ENCODE results near the gene C19orf33.

Gene C19orf33

DNA sequence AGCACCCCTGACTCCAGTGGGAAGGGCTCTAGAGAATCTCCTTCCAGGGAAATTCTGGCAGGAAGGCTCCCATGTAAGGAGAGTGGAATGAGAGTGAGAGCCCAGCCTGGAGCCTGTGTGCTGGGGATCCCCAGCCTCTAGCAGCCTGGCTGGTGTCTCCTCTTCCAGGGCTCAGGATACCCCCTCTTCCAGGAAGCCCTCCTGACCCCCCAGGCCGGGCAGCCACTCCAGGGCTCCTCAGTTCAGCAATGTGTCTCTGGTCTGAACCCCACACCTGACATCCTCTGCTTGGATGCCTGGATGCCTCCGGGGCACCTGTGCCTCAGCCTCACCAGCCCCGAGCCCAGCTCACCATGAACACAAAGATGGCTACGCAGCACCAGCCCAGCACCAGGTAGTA lies 3.0 kb downstream of the C19orf33 start:
- Mint-ChIP-seq H3K4me3 (no peak overlapping the region), H3K27ac (ENCODE audit: low read depth) (no peak overlapping the region), H3K36me3 (ENCODE audit: insufficient read depth) (peaks cover 5% of the 10 kb centered on the region), H3K27me3 (no peaks in the 10 kb centered on the region), H3K4me1 (peaks cover 5% of the 10 kb centered on the region), H3K9me3 (no peaks in the 10 kb centered on the region)
- ATAC-seq (replicated peaks; ENCODE audit: extremely low read depth, poor library complexity, severe bottlenecking): no peak
- no peak for DNase-seq (ENCODE audit: low spot score in 2 of 2)

DNA sequence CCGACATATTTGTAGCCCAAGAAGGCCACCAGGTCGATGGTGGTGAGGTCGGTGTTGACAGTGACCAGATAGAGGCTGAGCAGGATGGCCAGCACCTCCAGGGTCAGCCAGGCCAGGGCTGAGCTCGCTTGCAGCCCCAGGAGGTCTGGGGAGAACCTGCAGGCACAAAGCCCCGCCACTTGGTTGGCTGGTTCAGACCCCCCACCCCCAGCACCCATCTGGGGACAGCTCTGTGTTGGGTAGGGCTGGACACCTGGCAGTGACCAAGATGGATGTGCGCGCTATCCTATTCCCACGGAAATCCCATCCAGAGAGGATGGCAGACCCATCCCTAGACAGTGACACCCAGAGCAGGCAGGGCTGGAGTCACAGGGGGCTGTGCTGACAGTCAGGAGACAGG lies 3.5 kb downstream of the C19orf33 start:
- Mint-ChIP-seq H3K27me3 (no peaks in the 10 kb centered on the region), H3K27ac (ENCODE audit: low read depth) (no peak overlapping the region), H3K36me3 (ENCODE audit: insufficient read depth) (peaks cover 5% of the 10 kb centered on the region), H3K4me1 (peaks cover 5% of the 10 kb centered on the region), H3K4me3 (no peak overlapping the region), H3K9me3 (no peaks in the 10 kb centered on the region)
- no peak for DNase-seq (ENCODE audit: low spot score in 2 of 2)
- no peak for ATAC-seq (replicated peaks; ENCODE audit: extremely low read depth, poor library complexity, severe bottlenecking)

DNA sequence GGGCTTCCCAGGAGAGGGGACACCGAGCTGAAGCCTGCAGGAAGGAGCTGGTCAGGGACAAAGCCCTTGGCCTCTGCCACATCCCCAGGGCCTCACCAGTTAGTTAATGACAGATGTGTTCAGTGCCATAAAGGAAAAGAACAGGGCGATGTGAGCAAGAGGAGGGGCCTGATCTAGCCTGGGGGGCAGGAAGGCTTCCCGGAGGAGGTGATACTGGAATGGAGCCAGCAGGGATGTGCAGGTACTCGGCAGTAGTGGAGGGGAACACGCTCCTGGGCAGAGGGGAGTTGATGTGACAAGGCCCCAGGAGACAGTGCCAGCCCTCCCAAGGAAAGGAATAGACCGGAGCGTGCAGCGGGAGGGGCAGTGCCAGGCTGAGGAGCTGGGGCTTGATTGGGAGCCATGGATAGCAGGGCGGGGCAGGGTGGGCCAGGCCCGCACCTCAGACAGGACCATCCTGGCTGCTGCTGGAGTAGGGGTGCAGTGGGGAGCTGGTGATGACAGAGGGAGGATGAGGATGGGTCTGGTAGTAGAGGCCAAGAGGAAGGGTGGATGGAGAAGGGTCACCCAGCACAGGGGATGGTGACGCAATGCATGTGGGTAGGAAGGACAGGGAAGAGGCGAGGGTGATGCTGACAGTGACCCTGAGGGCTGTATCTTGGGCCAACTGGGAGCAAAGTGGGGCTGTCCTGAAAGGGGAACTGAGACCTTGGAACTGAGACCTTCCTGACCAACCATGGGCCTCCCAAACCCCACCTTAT lies 4.1 kb downstream of the C19orf33 start:
- ATAC-seq (replicated peaks; ENCODE audit: extremely low read depth, poor library complexity, severe bottlenecking) (no peak), DNase-seq (ENCODE audit: low spot score in 2 of 2) (no peak)
- Mint-ChIP-seq H3K4me1 (peaks cover 5% of the 10 kb centered on the region), H3K9me3 (no peaks in the 10 kb centered on the region), H3K4me3 (no peak overlapping the region), H3K27ac (ENCODE audit: low read depth) (no peak overlapping the region), H3K27me3 (no peaks in the 10 kb centered on the region), H3K36me3 (ENCODE audit: insufficient read depth) (peaks cover 6% of the 10 kb centered on the region)

DNA sequence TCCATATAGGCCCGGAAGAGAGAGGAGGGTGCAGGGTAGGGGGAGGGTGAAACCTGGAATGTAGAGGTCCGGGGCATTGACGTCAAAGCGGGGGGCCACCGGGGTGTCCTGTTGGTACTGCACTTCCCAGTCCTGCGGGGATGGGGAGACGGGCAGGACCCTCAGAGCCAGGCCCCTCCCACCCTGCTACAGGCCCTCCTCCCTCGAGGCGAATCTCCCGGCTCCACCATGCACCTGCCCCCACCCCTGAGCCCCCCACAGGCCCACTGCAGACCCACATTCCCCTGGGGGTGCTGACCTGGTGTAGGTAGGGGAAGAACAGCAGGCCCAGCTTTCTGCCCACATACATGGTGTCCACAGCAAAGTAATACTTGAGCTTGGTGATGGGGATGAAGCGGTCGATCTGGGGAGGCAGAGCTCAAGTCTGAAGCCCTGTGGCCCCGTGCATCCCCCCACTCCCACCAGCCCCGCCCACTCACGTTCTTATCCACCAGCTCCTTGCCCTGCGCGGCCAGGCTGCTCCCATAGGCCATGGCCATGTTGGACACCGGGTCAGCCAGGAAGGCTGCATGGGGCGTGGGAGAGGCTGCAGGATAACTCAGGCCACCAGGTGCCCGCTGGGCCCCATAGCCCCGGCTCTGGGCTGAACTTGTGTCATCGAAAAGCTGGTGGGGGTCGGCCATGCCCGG lies 5.0 kb downstream of the C19orf33 start:
- Mint-ChIP-seq H3K36me3 (ENCODE audit: insufficient read depth) (peaks cover 9% of the 10 kb centered on the region), H3K9me3 (no peaks in the 10 kb centered on the region), H3K27me3 (no peaks in the 10 kb centered on the region), H3K4me1 (peaks cover 10% of the 10 kb centered on the region), H3K4me3 (no peak overlapping the region), H3K27ac (ENCODE audit: low read depth) (no peak overlapping the region)
- ATAC-seq (replicated peaks; ENCODE audit: extremely low read depth, poor library complexity, severe bottlenecking) (no peak), DNase-seq (ENCODE audit: low spot score in 2 of 2) (no peak)

- ATAC-seq (replicated peaks; ENCODE audit: extremely low read depth, poor library complexity, severe bottlenecking) (no peak), DNase-seq (ENCODE audit: low spot score in 2 of 2) (no peak)
- Mint-ChIP-seq H3K36me3 (ENCODE audit: insufficient read depth) (peaks cover 9% of the 10 kb centered on the region), H3K9me3 (no peaks in the 10 kb centered on the region), H3K27me3 (no peaks in the 10 kb centered on the region), H3K4me3 (no peak overlapping the region), H3K27ac (ENCODE audit: low read depth) (no peak overlapping the region), H3K4me1 (peaks cover 10% of the 10 kb centered on the region)
Observed at GRCh38 chr19:38309615-38310278, 5.7 kb downstream of the C19orf33 start.

- Mint-ChIP-seq H3K27ac (ENCODE audit: low read depth) (no peak overlapping the region), H3K27me3 (no peaks in the 10 kb centered on the region), H3K4me3 (no peak overlapping the region), H3K9me3 (no peaks in the 10 kb centered on the region), H3K4me1 (peaks cover 14% of the 10 kb centered on the region), H3K36me3 (ENCODE audit: insufficient read depth) (peaks cover 9% of the 10 kb centered on the region)
- ATAC-seq (replicated peaks; ENCODE audit: extremely low read depth, poor library complexity, severe bottlenecking): no peak
- DNase-seq (ENCODE audit: low spot score in 2 of 2): no peak
Observed at GRCh38 chr19:38310279-38310670, 6.2 kb downstream of the C19orf33 start.

DNA sequence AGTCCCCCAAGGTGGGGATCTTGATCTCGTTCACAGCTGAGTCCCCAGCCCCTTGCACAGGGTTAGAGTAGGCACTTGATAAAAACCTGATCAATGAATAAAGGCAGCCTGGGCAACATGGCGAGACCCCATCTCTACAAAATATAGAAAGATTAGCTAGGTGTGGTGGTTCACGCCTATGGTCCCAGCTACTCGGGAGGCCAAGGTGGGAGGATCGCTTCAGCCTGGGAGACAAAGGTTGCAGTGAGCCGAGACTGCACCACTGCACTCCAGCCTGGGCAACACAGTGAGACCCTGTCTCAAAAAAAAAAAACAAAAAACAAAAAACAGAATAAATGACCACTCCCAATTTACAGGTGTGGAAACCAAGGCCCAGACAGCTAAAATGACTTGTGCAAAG lies 6.9 kb downstream of the C19orf33 start:
- no peak overlapping the region for H3K27ac Mint-ChIP-seq (ENCODE audit: low read depth)
- H3K27me3 Mint-ChIP-seq: no peaks in the 10 kb centered on the region
- H3K4me1 Mint-ChIP-seq: peaks cover 16% of the 10 kb centered on the region
- H3K36me3 Mint-ChIP-seq (ENCODE audit: insufficient read depth): peaks cover 10% of the 10 kb centered on the region
- ATAC-seq (replicated peaks; ENCODE audit: extremely low read depth, poor library complexity, severe bottlenecking): no peak
- no peaks in the 10 kb centered on the region for H3K9me3 Mint-ChIP-seq
- no peak overlapping the region for H3K4me3 Mint-ChIP-seq
- no peak for DNase-seq (ENCODE audit: low spot score in 2 of 2)

DNA sequence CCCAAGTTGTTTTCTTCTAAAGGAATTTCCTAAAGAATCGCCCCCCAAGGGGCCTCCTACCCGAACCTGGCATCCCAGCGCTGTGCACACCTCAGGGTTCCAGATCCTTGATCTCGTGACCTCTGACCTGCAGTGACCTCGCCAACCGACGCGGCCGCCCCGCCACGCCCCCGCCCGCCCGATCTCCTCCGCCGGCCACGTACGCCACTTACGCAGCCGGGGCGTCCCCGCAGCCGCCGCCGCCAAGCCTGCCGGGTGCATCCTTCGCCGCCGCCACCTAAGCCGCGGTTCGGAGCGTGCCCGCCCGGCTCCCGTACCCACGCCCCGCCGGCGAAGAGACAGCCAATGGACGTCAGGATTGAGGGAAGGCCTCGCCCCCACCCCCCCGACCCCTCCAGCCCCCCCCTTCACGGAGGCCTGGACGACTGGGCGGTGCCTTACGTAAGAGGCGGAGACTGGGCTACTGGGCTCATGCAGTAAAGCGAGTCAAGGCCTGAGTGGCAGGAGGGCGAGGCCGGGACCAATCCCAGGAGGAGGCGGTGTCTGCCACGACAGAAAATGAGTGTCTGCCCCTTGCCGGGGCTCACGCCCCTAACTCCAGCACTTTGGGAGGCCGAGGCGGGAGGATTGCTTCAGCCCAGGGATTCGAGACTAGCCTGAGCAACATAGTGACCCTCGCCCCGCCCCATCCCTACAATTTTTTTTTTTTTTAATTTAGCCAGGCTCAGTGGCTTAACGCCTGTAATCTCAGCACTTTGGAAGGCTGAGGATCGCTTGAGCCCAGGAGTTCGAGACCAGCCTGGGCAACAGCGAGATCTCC lies 11.8 kb downstream of the C19orf33 start, which contains the start of gene YIF1B:
Gene YIF1B, minus strand, starts transcription at position 291 of the 820 bp plus-strand sequence. Its CDS starts 30 bp downstream, at position 261.
- peaks cover 45% of the 10 kb centered on the region for H3K4me1 Mint-ChIP-seq
- H3K36me3 Mint-ChIP-seq (ENCODE audit: insufficient read depth): peaks cover 11% of the 10 kb centered on the region
- no peaks in the 10 kb centered on the region for H3K27me3 Mint-ChIP-seq
- peak within 1 kb of the TSS; percentile 79 for H3K4me3 Mint-ChIP-seq
- no peaks in the 10 kb centered on the region for H3K9me3 Mint-ChIP-seq
- peak within 1 kb of the TSS; percentile 91 for H3K27ac Mint-ChIP-seq (ENCODE audit: low read depth)
- DNase-seq (ENCODE audit: low spot score in 2 of 2): peak; percentile 89 to 95
- peak; percentile 88 for ATAC-seq (replicated peaks; ENCODE audit: extremely low read depth, poor library complexity, severe bottlenecking)

DNA sequence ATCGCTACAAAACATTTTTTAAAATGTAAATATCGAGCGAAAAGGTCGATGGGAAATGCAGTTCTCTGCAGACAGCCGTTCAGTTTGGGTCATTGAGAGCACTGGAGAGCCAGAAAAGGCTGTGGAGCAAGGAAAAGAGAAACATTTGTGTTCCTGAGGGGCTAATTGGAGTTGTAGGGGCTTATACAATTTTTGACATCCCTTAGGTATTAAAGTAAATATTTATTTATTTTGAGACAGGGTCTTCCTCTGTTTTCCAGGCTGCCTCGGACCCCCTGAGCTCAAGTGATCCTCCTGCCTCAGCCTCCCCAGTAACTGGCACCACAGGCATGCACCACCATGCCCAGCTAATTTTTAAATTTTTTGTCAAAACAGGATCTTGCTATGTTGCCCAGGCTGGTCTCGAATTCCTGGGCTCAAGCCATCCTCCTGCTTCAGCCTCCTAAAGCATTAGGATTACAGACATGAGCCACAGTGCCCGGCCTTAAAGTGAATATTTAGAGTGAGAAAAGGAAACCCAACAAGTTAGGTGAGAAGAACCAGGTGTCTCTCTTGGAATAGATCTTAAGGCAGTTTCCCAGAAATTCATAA lies 12.5 kb downstream of the C19orf33 start:
- Mint-ChIP-seq H3K27me3 (no peaks in the 10 kb centered on the region), H3K4me1 (peaks cover 52% of the 10 kb centered on the region), H3K36me3 (ENCODE audit: insufficient read depth) (peaks cover 15% of the 10 kb centered on the region), H3K4me3 (peak overlapping the region; percentile 79), H3K9me3 (no peaks in the 10 kb centered on the region), H3K27ac (ENCODE audit: low read depth) (peak overlapping the region; percentile 91)
- DNase-seq (ENCODE audit: low spot score in 2 of 2) (no peak), ATAC-seq (replicated peaks; ENCODE audit: extremely low read depth, poor library complexity, severe bottlenecking) (peak; percentile 31)

DNA sequence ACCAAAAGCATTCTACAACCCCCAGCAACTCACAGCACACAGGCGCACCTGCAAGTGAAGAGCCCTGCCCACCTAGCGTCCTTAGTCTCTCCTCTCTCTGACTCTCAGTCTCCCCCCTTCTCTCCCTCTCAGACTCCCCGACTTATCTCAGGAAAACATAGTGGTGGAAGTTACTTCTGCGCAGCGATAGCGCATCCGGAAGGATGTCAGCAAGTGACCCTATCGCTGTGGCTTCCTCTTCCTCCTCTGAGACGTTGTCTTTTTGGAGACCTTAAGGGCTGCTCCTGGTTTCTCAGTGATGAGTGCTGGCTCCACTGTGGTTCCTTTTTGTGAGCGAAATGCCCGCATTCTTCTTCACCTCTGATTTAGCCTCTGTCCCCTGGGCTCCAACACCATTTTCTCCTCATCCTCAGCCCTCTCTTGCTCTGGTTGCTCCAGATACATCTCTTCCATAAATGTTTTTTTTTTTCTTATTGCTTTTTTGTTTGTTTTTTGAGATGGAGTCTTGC lies 13.1 kb downstream of the C19orf33 start:
- Mint-ChIP-seq H3K27me3 (no peaks in the 10 kb centered on the region), H3K4me3 (peak overlapping the region; percentile 79), H3K36me3 (ENCODE audit: insufficient read depth) (peaks cover 15% of the 10 kb centered on the region), H3K9me3 (no peaks in the 10 kb centered on the region), H3K27ac (ENCODE audit: low read depth) (peak overlapping the region; percentile 91), H3K4me1 (peaks cover 58% of the 10 kb centered on the region)
- ATAC-seq (replicated peaks; ENCODE audit: extremely low read depth, poor library complexity, severe bottlenecking): no peak
- no peak for DNase-seq (ENCODE audit: low spot score in 2 of 2)

- Mint-ChIP-seq H3K4me3 (peak overlapping the region; percentile 41), H3K36me3 (ENCODE audit: insufficient read depth) (peaks cover 13% of the 10 kb centered on the region), H3K27me3 (no peaks in the 10 kb centered on the region), H3K27ac (ENCODE audit: low read depth) (peak overlapping the region; percentile 73), H3K4me1 (peaks cover 57% of the 10 kb centered on the region), H3K9me3 (no peaks in the 10 kb centered on the region)
- ATAC-seq (replicated peaks; ENCODE audit: extremely low read depth, poor library complexity, severe bottlenecking): no peak
- no peak for DNase-seq (ENCODE audit: low spot score in 2 of 2)
Observed at GRCh38 chr19:38318660-38319059, 14.6 kb downstream of the C19orf33 start.
